ENCODE measurements around the gene SEMA5B. TPM values are rescaled to one million over a fixed set of nuclear protein-coding genes. Genes with fewer than 3 reads are reported as not detected.

The SEMA5B gene
- total and polyA plus RNA-seq, 4 donors: 0.20 to 1.1 (median 0.23) TPM

GRCh38 chr3:123006609-123007008 is 21.0 kb downstream of the SEMA5B start (continued):
- no peak for TF ChIP-seq RXRA (IDR thresholded peaks at IDR 0.05)

- Histone ChIP-seq H3K9me3 (ENCODE audit: control insufficient read depth in 4 of 4, low read length in 3 of 4) (no peaks in the 10 kb centered on the region), H3K36me3 (ENCODE audit: control insufficient read depth in 4 of 4, insufficient read depth in 3 of 4, low read depth in 1 of 4, low read length in 3 of 4) (no peaks in the 10 kb centered on the region), H3K9ac (ENCODE audit: low read depth in 1 of 2, low read length in 2 of 2) (no peak overlapping the region), H3K4me3 (ENCODE audit: low read depth in 1 of 3, low read length in 3 of 3) (no peak overlapping the region), H3K27ac (ENCODE audit: low read depth in 1 of 2, low read length in 2 of 2) (no peak overlapping the region), H3K27me3 (ENCODE audit: control insufficient read depth in 4 of 4, insufficient read depth in 4 of 4, low read length in 3 of 4) (no peaks in the 10 kb centered on the region), H3K4me1 (ENCODE audit: control insufficient read depth in 4 of 4, insufficient read depth in 4 of 4, low read length in 3 of 4) (no peaks in the 10 kb centered on the region)
- 95% methylated on average over 1 of the region's 1 CpG for WGBS
- DNase-seq (ENCODE audit: low spot score): no peak
- TF ChIP-seq CTCF (IDR thresholded peaks at IDR 0.05; ENCODE audit: low read depth, low read length, missing input control): no peak
- TF ChIP-seq HNF4A (conservative IDR thresholded peaks at IDR 0.05): no peak
- TF ChIP-seq NR2F2 (IDR thresholded peaks at IDR 0.05): no peak
- TF ChIP-seq ATF3 (IDR thresholded peaks at IDR 0.05): no peak
- TF ChIP-seq YY1 (IDR thresholded peaks at IDR 0.05): no peak
- no peak for TF ChIP-seq HNF4G (IDR thresholded peaks at IDR 0.05)
- no peak for TF ChIP-seq RAD21 (IDR thresholded peaks at IDR 0.05)
- TF ChIP-seq GABPA (IDR thresholded peaks at IDR 0.05 in 1 of 2, conservative IDR thresholded peaks at IDR 0.05 in 1 of 2): no peak
- no peak for TF ChIP-seq TAF1 (conservative IDR thresholded peaks at IDR 0.05)
These were observed 22.3 kb downstream of the SEMA5B start for GRCh38 chr3:123005291-123005690.

GRCh38 chr3:123004201-123004918 is 23.2 kb downstream of the SEMA5B start:
- Histone ChIP-seq H3K9me3 (ENCODE audit: control insufficient read depth in 4 of 4, low read length in 3 of 4) (no peaks in the 10 kb centered on the region), H3K4me1 (ENCODE audit: control insufficient read depth in 4 of 4, insufficient read depth in 4 of 4, low read length in 3 of 4) (no peaks in the 10 kb centered on the region), H3K27me3 (ENCODE audit: control insufficient read depth in 4 of 4, insufficient read depth in 4 of 4, low read length in 3 of 4) (no peaks in the 10 kb centered on the region), H3K36me3 (ENCODE audit: control insufficient read depth in 4 of 4, insufficient read depth in 3 of 4, low read depth in 1 of 4, low read length in 3 of 4) (no peaks in the 10 kb centered on the region), H3K27ac (ENCODE audit: low read depth in 1 of 2, low read length in 2 of 2) (no peak overlapping the region), H3K4me3 (ENCODE audit: low read depth in 1 of 3, low read length in 3 of 3) (no peak overlapping the region), H3K9ac (ENCODE audit: low read depth in 1 of 2, low read length in 2 of 2) (no peak overlapping the region)
- TF ChIP-seq NR2F2 (IDR thresholded peaks at IDR 0.05) (no peak), ZBTB33 (IDR thresholded peaks at IDR 0.05) (no peak), FOXA1 (IDR thresholded peaks at IDR 0.05) (no peak), CTCF (IDR thresholded peaks at IDR 0.05; ENCODE audit: low read depth, low read length, missing input control) (no peak), HNF4G (IDR thresholded peaks at IDR 0.05) (no peak), YY1 (IDR thresholded peaks at IDR 0.05) (no peak), RXRA (IDR thresholded peaks at IDR 0.05) (no peak), MAX (IDR thresholded peaks at IDR 0.05) (no peak), RAD21 (IDR thresholded peaks at IDR 0.05) (no peak), ATF3 (IDR thresholded peaks at IDR 0.05) (no peak), GABPA (IDR thresholded peaks at IDR 0.05 in 1 of 2, conservative IDR thresholded peaks at IDR 0.05 in 1 of 2) (no peak), FOXA2 (IDR thresholded peaks at IDR 0.05) (no peak)
- DNase-seq (ENCODE audit: low spot score): no peak
- 70% methylated on average over 5 of the region's 5 CpGs for WGBS

Measured in liver (tissue), 9 donors.